SW 1271 (cell line): ENCODE results near the gene ATP1A1.

Experiments used
- DNase-seq, 2 experiments: peaks; one replicate each; lab custom pipeline; 2025; lab: John Stamatoyannopoulos, UW

ATP1A1 gene

DNA sequence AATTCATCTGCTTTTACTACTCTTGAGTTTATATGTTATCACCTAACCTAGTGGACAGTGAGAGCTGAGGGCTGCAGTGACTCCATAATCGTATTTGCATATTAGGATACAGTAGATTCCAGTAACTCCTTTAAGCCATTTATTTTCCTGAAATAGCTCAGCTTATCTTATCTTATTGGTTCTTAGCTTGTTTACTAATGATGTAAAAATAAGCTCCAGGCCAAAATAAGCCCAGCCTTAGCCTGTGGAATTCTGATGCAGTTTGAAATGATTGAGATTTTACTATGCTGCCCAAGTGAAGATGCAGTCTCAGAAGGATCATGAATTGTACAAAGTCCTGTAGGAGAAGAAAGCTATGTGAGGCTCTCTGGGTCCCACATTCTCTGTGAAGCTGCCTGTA lies 18.1 kb downstream of the ATP1A1 start:
- DNase-seq = no peak

DNA sequence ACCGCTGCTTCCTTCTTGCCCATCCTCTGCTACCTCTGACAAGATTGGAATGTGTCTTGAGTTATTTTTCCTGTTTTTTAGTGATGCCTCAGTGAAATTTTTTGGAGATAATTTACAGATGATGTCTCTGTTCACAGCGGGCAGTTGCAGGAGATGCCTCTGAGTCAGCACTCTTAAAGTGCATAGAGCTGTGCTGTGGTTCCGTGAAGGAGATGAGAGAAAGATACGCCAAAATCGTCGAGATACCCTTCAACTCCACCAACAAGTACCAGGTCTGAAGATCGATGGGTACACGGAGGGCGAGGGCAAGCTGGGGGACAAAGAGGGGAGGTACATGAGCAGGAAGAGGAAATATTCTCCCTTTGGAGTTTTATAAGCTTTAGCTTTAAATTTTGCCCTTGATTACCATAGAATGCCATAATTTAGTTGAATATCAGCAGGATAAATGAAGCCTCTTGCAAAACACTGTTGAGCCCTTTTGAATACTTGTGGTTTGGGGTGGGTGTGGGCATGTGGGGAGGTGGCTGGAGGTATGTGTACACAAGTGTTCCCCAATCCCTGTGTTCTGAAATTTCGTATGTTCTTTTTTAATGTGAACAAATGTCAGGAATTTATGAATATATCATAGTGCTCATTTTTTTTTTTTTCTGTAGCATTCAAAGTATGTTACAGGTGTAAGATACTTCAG lies 19.8 kb downstream of the ATP1A1 start:
- no peak for DNase-seq

DNA sequence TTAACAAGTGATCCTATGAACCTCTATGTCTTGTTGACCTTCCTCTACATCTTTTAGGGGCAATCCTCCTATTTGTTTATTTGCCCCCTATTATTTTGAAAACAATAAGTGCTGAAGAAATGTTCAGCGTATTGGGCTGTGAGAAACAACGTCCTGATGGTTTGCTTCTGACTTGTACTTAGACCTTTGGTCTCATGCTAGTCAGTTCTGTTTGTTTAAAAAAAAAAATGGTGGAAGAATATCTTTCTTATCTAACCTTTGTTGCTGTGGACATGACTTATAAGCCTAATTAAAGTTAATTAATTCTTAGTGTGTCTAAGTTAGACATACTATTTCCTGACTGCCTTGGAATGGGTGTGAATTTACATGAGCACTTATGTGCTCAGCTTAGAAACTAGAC lies 20.7 kb downstream of the ATP1A1 start:
- no peak for DNase-seq

DNA sequence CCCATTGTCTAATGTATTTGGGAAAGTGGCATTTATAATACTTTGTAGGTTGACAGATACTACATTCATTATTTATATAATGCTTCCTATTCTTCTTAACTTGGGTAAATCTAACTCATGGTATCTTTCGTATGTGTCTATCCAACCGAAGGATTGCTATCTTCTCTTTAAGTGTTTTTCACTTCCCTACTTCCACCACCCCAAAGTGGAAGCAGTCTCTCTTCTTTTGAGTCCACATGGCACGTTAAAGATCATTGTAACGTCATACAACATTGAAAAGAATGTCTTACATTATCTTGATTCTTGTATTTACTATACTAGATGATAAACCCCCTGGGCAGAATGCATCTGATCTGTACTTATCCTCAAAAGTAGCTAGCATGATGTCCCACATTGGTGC lies 21.2 kb downstream of the ATP1A1 start:
- no peak for DNase-seq

DNA sequence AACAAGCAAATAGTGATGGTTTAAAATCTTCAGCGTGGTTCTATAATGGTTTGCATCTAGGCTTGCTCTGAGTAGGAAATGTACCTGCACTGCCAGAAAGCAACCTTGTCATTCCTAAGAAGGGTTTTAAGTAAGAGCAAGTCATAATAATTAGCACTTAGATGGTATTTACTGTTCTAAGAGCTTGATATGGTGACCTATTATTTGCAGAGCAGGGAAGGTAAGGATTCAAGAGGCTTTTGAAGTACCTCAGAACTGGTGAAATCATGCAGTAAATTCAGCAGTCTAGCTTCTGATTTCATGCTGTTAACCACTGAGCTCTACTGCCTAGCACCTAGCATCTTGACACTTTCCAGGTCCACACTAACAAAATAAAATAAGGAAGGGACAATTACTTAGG lies 23.7 kb downstream of the ATP1A1 start:
- DNase-seq = no peak

DNA sequence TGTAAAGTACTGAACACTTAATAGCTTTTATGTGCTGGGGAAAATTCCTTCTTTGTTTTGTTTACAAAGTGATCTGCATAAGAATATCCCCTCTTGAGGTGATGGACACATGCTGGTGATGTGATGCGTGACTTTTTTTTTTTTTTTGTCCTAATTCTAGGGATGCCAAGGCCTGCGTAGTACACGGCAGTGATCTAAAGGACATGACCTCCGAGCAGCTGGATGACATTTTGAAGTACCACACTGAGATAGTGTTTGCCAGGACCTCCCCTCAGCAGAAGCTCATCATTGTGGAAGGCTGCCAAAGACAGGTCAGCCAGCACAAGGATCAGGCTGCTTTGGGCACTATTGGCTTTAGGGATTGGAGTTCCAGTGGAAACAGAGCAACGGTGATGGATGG lies 24.7 kb downstream of the ATP1A1 start:
- no peak for DNase-seq

DNA sequence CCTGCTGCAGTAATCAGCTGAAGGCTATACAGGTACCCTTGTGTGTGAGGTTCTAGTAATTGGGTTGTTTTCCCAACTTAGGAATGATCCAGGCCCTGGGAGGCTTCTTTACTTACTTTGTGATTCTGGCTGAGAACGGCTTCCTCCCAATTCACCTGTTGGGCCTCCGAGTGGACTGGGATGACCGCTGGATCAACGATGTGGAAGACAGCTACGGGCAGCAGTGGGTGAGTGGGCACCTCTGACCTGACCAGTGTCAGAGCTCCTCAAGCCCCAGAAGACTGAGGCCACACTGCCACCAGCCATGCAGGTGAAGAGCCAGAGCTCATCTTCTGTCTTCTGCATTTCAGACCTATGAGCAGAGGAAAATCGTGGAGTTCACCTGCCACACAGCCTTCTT lies 27.7 kb downstream of the ATP1A1 start:
- DNase-seq = no peak

GRCh38 chr1:116401646-116402176 lies 28.7 kb downstream of the ATP1A1 start:
- DNase-seq = no peak

- no peak for DNase-seq
Observed at GRCh38 chr1:116402333-116402732, 29.3 kb downstream of the ATP1A1 start.

GRCh38 chr1:116403496-116404136 lies 30.6 kb downstream of the ATP1A1 start:
- no peak for DNase-seq

DNA sequence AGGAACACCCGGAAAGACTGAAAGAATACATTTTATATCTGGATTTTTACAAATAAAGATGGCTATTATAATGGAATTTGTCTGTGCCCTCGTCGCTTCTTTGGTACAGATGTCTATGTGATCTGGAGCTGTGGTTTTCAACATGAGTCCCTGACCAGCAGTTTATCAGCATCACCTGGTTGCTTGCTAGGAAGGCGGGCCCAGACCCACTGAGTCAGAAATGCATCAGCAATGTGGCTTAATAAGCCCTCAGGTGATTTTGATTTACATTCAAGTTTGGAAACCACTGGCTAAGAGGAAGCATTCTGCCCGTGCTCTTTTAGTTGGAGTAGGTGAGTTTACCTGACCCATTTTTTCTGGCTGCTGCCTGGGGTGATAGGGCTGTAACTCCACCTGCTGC lies 31.7 kb downstream of the ATP1A1 start:
- DNase-seq = no peak

- no peak for DNase-seq
Observed at GRCh38 chr1:116405241-116406135, 32.4 kb downstream of the ATP1A1 start.

GRCh38 chr1:116407033-116407432 lies 34.0 kb downstream of the ATP1A1 start:
- no peak for DNase-seq

- no peak for DNase-seq
Observed at GRCh38 chr1:116408193-116408592, 35.1 kb downstream of the ATP1A1 start.

DNA sequence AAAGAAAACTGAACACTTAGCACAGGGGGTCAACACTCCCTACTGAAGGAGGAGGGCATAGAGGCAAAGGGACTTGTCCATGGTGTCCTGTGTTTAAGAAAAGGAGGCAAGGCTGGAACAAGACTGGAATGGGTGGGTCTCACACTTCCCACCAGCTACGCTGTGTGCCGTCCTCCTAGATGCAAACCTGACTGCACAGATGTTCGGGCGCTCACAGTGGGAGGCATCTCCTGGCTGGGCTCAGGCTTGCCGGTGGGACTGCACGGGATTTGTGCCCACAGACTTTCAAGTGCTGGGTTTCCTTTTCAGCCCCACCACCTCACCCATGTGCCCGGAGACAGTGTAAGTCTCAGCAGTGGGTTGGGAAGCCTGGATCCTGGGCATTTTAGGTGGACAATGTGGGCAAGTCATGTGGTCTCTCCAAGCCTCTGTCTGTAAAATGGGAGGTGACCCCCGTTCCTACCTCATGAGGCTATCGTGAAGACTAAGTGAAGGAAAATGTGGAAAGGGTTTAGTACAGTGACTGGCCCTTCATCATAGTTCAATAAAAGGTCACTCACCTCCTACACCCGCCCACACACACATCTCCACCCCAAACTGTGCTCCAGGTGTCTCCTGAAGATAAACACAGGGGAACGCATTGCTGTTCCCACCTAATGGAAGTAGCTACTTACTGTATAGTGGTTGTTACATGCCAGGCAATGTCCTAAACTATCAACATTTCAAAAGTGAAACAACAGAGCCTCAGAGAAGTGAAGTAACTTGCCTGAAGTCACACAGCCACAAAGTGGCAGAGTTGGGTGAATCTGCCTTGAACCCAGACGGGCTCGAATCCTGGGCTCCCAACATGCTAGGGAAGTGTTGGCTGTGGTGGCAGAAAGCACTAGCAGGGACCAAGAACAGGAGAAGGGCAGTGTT lies 36.0 kb downstream of the ATP1A1 start:
- no peak for DNase-seq

DNA sequence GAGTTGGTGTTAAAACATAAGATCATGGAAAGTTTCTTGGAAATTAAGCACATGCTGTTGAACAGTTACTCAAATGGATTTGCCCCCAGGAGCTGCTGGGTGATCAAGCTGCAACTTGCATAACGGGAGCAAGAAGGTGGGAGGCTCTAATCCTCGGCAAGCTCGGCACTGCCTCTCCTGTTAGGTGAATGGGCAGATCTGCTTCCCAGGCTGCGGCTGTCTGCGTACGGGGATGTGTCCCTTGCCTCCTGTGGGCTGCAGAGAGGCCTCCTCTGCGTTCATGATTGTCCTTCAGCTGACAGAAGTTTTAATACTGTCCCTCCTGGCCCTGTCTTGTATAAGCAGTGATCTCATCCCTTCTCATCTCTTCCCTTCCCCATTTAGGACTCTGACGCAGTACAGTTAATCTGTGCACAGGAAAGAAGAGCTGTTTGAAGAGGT lies 36.7 kb downstream of the ATP1A1 start:
- DNase-seq = no peak

- DNase-seq = no peak
Observed at GRCh38 chr1:116411784-116412479, 38.9 kb downstream of the ATP1A1 start.

DNA sequence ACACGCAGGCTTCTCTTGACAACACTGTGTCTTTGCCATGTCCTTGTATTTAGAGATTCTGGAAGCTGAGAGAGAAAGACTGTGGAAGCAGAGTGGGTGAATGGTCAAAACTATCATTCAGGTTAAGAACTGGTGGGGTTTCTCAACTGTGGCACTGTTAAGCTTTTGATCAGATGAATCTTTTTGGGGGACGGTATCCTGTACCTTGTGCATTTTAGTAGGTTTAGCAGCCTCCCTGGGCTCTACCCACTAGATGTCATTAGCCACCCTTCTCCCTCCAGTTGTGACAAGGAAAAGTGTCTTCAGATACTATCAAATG lies 39.4 kb downstream of the ATP1A1 start:
- DNase-seq = no peak

DNA sequence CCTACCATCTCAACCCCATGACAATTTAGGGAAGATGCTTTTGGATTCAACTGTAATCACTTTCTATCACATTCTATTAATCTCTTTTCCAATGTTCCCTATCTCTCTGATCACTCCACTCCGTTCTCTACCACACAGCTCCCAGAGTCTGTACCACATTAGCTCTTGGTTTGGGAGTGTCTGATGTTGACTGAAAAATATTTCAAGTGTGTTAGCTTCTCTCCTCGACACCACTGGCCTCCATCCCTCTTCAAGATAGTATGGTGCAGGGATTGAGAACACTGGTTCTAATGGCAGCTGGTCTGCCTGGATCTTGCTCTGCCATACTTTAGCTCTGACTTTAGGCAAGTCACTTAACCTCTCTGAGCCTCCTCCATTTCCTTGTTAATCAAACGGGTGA lies 39.9 kb downstream of the ATP1A1 start:
- DNase-seq = no peak

- DNase-seq = no peak
Observed at GRCh38 chr1:116413414-116413813, 40.4 kb downstream of the ATP1A1 start.

DNA sequence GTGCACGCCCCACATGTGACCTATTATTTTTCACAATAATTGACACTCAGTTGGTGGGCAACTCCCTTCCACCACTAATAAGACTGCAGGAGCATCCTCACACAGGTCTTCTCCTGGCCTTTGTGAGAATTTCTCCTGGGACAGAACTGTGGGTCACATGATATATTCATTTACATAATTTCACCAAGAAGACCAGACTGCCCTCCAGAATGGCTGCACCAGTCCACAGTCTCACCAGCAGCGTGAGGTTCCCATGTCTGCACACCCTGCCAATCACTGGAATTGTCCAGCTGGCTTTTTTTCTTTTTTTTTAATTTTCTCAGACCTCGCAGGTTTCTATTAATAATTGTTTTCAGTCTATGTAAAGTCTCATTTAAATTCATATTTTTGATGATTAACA lies 41.3 kb downstream of the ATP1A1 start:
- no peak for DNase-seq
